Testis (tissue), 3 donors: ENCODE results near the gene KLK12. TPM values are rescaled to one million over a fixed set of nuclear protein-coding genes. Genes with fewer than 3 reads are reported as not detected.

Experiments
- DNase-seq: peaks from one replicate; pipeline ENCODE4 v3.0.0-alpha.2; 2019
- H3K27ac ChIP-seq, 2 donors: fragments of 200-600 bp; sonication (generic); one replicate each; pipeline ENCODE4 v1.5.1; 2019
- H3K27me3 ChIP-seq: fragments of 200-600 bp; sonication (generic); one replicate; pipeline ENCODE4 v1.5.1; 2019
- H3K36me3 ChIP-seq: fragments of 200-600 bp; sonication (generic); one replicate; pipeline ENCODE4 v1.5.1; 2017; ENCODE audit warnings: low read depth; ENCODE audit errors: missing control alignments
- H3K4me1 ChIP-seq: fragments of 200-600 bp; sonication (generic); one replicate; pipeline ENCODE4 v1.5.1; 2019
- H3K4me3 ChIP-seq, 2 donors: fragments of 200-600 bp; sonication (generic); one replicate each; pipeline ENCODE4 v1.5.1; 2017 to 2019
- H3K9me3 ChIP-seq: fragments of 200-600 bp; sonication (generic); one replicate; pipeline ENCODE4 v1.5.1; 2017
- POLR2A ChIP-seq: fragments of 450-650 bp; IDR thresholded peaks from one replicate; pipeline ENCODE4 v1.6.1; 2017; ENCODE audit warnings: antibody characterized with exemption, mild to moderate bottlenecking, moderate library complexity
- WGBS, 2 donors: methylation state at CpG; one replicate each; pipeline ENCODE4 v1.1.5; 2018; 5-methylcytosine and 5-hydroxymethylcytosine counted together
- intact Hi-C: fragments of 100-400 bp; cut with DNase I; formaldehyde crosslinking; loops from one replicate; pipeline ENCODE4 v1.15.1; 2023; ENCODE audit warnings: low total_unique reads
- polyA plus RNA-seq: library from polyadenylated mRNA; stranded (reverse); fragments of 350-450 nt; fragmentation: Illumina TruSeq; extraction: RNeasy Lipid Tissue Mini Kit (QIAGEN cat#74804); gene quantifications from one replicate; pipeline ENCODE4 v1.2.3, GENCODE V29; 2014; ENCODE audit warnings: low read depth, low replicate concordance; ENCODE audit not compliant: insufficient read depth
- total RNA-seq, 2 donors: library from RNA; depleted of rRNA; stranded (reverse); fragments of >200 nt; gene quantifications; one replicate each; pipeline ENCODE4 v1.2.3, GENCODE V29; 2016
- TF ChIP-seq, protein P1 (sequence below), 3 experiments: fragments of 450-650 bp in 2 of 3; fragments of 200-600 bp in 1 of 3; sonication (generic) in 1 of 3; IDR thresholded peaks; one replicate each; pipeline ENCODE4 v1.5.1; 2016 to 2019; ENCODE audit warnings: antibody characterized with exemption in 3 of 3, mild to moderate bottlenecking in 2 of 3, moderate library complexity in 1 of 3

Gene KLK12
- total and polyA plus RNA-seq, 3 donors from 2014 or later, result 0.47 to 1.3 TPM; not detected in 1

DNA sequence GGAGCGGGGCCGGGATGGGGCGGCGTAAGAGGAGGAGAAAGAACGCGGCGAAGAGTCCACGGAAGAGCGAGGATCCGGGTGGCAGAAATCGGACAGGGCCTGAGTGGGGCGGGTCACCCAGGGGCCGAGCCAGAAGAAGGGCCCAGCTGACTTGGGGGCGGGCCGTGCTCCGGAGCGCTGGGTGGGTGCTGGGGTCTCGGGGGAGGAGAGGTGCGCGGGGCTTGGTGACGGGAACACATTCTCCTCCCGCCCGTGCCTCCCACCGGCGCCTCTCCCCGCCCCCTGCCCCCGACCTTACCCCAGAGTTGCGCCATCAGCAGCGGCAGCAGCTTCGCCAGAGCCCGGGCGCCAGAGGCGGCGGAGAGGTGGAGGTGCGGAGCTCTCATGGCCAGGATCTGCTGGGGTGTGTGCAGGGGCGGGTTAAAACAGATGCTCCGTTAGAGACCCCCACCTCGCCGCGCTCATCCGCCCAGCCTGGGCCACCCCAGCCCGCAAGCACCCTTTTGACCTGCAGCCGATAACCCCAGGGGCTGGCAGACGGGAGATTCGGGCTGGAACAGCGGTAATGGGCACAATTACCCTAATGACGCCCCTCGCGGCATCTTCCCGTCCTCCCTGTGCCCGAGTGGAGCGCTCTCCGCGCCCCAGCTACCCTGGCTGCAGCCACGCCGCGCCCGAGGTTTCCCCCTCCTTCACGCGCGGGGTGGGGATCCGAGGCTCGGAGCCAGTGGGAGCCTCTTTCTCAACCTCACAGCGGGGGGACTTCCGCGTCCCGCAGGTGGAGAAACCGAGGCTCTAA lies 15.9 kb downstream of the KLK12 start:
- peak overlapping the region; percentile 60 to 85 for H3K27ac ChIP-seq
- H3K36me3 ChIP-seq, result no peaks in the 10 kb centered on the region
- peaks cover 21% of the 10 kb centered on the region for H3K4me1 ChIP-seq
- H3K27me3 ChIP-seq, result no peaks in the 10 kb centered on the region
- TF ChIP-seq, protein P1, sequence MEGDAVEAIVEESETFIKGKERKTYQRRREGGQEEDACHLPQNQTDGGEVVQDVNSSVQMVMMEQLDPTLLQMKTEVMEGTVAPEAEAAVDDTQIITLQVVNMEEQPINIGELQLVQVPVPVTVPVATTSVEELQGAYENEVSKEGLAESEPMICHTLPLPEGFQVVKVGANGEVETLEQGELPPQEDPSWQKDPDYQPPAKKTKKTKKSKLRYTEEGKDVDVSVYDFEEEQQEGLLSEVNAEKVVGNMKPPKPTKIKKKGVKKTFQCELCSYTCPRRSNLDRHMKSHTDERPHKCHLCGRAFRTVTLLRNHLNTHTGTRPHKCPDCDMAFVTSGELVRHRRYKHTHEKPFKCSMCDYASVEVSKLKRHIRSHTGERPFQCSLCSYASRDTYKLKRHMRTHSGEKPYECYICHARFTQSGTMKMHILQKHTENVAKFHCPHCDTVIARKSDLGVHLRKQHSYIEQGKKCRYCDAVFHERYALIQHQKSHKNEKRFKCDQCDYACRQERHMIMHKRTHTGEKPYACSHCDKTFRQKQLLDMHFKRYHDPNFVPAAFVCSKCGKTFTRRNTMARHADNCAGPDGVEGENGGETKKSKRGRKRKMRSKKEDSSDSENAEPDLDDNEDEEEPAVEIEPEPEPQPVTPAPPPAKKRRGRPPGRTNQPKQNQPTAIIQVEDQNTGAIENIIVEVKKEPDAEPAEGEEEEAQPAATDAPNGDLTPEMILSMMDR (IDR thresholded peaks at IDR 0.05), result no peak
- TF ChIP-seq POLR2A, result no peak
- H3K9me3 ChIP-seq, result no peaks in the 10 kb centered on the region
- peak; percentile 65 for DNase-seq
- intact Hi-C loops, result no loop called here
- peak overlapping the region; percentile 46 to 64 for H3K4me3 ChIP-seq
- 1 to 2% methylated on average over 21 to 66 of the region's 68 CpGs for WGBS, 2 donors

- no peaks in the 10 kb centered on the region for H3K27me3 ChIP-seq
- H3K9me3 ChIP-seq, result no peaks in the 10 kb centered on the region
- whole genome bisulfite sequencing, 2 donors, result 1% methylated on average over 65 to 68 of the region's 68 CpGs
- peak overlapping the region; percentile 31 to 65 for H3K27ac ChIP-seq
- H3K36me3 ChIP-seq, result no peaks in the 10 kb centered on the region
- TF ChIP-seq, protein P1 (IDR thresholded peaks at IDR 0.05), result peak; percentile 81 to 92 (median 89)
- TF ChIP-seq POLR2A, result no peak
- peaks cover 21% of the 10 kb centered on the region for H3K4me1 ChIP-seq
- peak overlapping the region; percentile 39 to 63 for H3K4me3 ChIP-seq
- intact Hi-C loops, result no loop called here
- peak; percentile 87 for DNase-seq
Observed at GRCh38 chr19:51016798-51017683, 17.8 kb downstream of the KLK12 start.

GRCh38 chr19:51015691-51016267 lies 19.0 kb downstream of the KLK12 start:
- TF ChIP-seq, protein P1 (IDR thresholded peaks at IDR 0.05), result no peak
- no peak for TF ChIP-seq POLR2A

DNA sequence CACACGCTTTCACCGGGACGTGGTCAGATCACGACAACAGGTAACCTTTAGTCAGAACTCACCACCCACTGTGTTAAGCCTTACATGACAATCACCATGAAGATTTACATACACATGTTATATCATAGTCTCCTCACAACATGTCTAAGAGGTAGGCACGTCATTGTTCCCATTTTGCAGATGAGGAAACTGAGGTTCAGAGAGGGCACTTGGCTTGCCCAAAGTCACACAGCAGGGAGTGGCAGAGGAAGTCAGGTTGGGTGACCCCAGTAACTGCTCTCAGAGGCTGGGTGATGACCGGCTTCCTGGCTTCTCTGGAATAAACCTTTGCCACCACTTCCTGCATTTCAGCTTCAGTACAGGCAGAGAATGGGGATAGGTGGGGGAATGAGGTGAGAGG lies 20.6 kb downstream of the KLK12 start:
- Histone ChIP-seq H3K9me3 (no peaks in the 10 kb centered on the region), H3K4me3 (no peak overlapping the region), H3K36me3 (no peaks in the 10 kb centered on the region), H3K27me3 (no peaks in the 10 kb centered on the region), H3K27ac (no peak overlapping the region), H3K4me1 (peaks cover 5% of the 10 kb centered on the region)
- TF ChIP-seq, protein P1 (IDR thresholded peaks at IDR 0.05), result no peak
- no peak for TF ChIP-seq POLR2A
- intact Hi-C loops, result no loop called here
- 90 to 93% methylated on average over 6 of the region's 6 CpGs for WGBS, 2 donors
- DNase-seq, result no peak

More at GRCh38 chr19:51015691-51016267, 19.0 kb downstream of the KLK12 start:
- Histone ChIP-seq H3K4me3 (no peak overlapping the region), H3K9me3 (no peaks in the 10 kb centered on the region), H3K4me1 (peaks cover 15% of the 10 kb centered on the region), H3K27me3 (no peaks in the 10 kb centered on the region), H3K36me3 (no peaks in the 10 kb centered on the region), H3K27ac (no peak overlapping the region)
- WGBS, 2 donors, result 94% methylated on average over 13 to 19 of the region's 19 CpGs
- DNase-seq, result no peak
- intact Hi-C loops, result no loop called here
